Lung (tissue), 12 donors: ENCODE data around the gene TRIML2. TPM values are rescaled to one million over a fixed set of nuclear protein-coding genes. Genes with fewer than 3 reads are reported as not detected.
"Not testable (repeated sequence)": the region's sequence is repeated elsewhere in the genome, so short reads cannot be mapped to it uniquely, and the experiment has no call there.

Source experiments
- ATAC-seq: fragments of 200-7000 bp; cut with Tn5 transposase; one replicate; pipeline ENCODE4 v1.9.1; 2020; ENCODE audit warnings: moderate number of reproducible peaks; ENCODE audit not compliant: insufficient read depth, low FRiP score
- DNase-seq, 3 donors: peaks; one replicate each; pipeline ENCODE4 v3.0.0-alpha.2; 2013 to 2017
- H3K27ac ChIP-seq, 2 donors: one replicate each; pipeline ENCODE4 v1.5.1; 2013; ENCODE audit warnings: mild to moderate bottlenecking in 2 of 2, moderate library complexity in 2 of 2, control low read depth in 1 of 2, inconsistent platforms in 1 of 2, low read depth in 1 of 2, low read length in 1 of 2
- H3K27me3 ChIP-seq, 3 donors: one replicate each; pipeline ENCODE4 v1.5.1; 2013; ENCODE audit warnings: low read length in 2 of 3; ENCODE audit not compliant: control insufficient read depth in 3 of 3, insufficient read depth in 3 of 3
- H3K36me3 ChIP-seq, 4 donors: one replicate each; pipeline ENCODE4 v1.5.1; 2013; ENCODE audit warnings: low read length in 4 of 4, mild to moderate bottlenecking in 1 of 4, moderate library complexity in 1 of 4; ENCODE audit not compliant: control insufficient read depth in 4 of 4, insufficient read depth in 4 of 4
- H3K4me1 ChIP-seq, 5 donors: one replicate each; pipeline ENCODE4 v1.5.1; 2013; ENCODE audit warnings: low read length in 5 of 5, mild to moderate bottlenecking in 2 of 5, moderate library complexity in 1 of 5; ENCODE audit not compliant: control insufficient read depth in 5 of 5, insufficient read depth in 5 of 5
- H3K4me3 ChIP-seq: one replicate; pipeline ENCODE4 v1.5.1; 2013; ENCODE audit warnings: mild to moderate bottlenecking, control low read depth, moderate library complexity
- H3K9ac ChIP-seq, 2 donors: one replicate each; pipeline ENCODE4 v1.5.1; 2013; ENCODE audit warnings: low read length in 2 of 2, control low read depth in 1 of 2; ENCODE audit not compliant: insufficient read depth in 1 of 2
- H3K9me3 ChIP-seq, 4 donors: one replicate each; pipeline ENCODE4 v1.5.1; 2013; ENCODE audit warnings: low read length in 3 of 4, mild to moderate bottlenecking in 1 of 4, moderate library complexity in 1 of 4; ENCODE audit not compliant: control insufficient read depth in 4 of 4, insufficient read depth in 3 of 4
- WGBS, 2 donors: extraction: QIAGEN DNeasy Blood & Tissue Kit; methylation state at CpG; one replicate each; pipeline ENCODE4 v1.1.7; 2013; 5-methylcytosine and 5-hydroxymethylcytosine counted together
- polyA plus RNA-seq, 2 donors: library from polyadenylated mRNA; stranded (reverse); fragments of 200-250 nt; gene quantifications; one replicate each; pipeline ENCODE4 v1.2.1, GENCODE V29; 2013
- total RNA-seq, 2 donors: library from RNA; depleted of rRNA in 1 of 2; stranded (reverse); fragments of >200 nt in 1 of 2; gene quantifications; one replicate each; pipeline ENCODE4 v1.2.1, GENCODE V29; 2014 to 2021
- TF ChIP-seq, protein P1 (sequence below): IDR thresholded peaks from 2 replicates; pipeline ENCODE4 v1.5.1; 2012; ENCODE audit warnings: mild to moderate bottlenecking; ENCODE audit errors: control extremely low read depth, extremely low read depth
- donor health status: control.
- donor health status: control.
- donor health status: Bipolar disorder and iron deficiency.
- donor health status: healthy.
- donor health status: DM: yes; HTN: yes; CAD: no.

The TRIML2 gene
- total and polyA plus RNA-seq, 4 donors: 0.07 to 0.08 TPM; not detected in 2

- Histone ChIP-seq H3K27ac (no peak overlapping the region), H3K36me3 (no peaks in the 10 kb centered on the region), H3K4me1 (no peaks in the 10 kb centered on the region), H3K9me3 (peaks cover 0 to 3% (median 0%) of the 10 kb centered on the region in 4 donors), H3K27me3 (no peaks in the 10 kb centered on the region), H3K9ac (no peak overlapping the region), H3K4me3 (no peak overlapping the region)
- TF ChIP-seq, protein P1, sequence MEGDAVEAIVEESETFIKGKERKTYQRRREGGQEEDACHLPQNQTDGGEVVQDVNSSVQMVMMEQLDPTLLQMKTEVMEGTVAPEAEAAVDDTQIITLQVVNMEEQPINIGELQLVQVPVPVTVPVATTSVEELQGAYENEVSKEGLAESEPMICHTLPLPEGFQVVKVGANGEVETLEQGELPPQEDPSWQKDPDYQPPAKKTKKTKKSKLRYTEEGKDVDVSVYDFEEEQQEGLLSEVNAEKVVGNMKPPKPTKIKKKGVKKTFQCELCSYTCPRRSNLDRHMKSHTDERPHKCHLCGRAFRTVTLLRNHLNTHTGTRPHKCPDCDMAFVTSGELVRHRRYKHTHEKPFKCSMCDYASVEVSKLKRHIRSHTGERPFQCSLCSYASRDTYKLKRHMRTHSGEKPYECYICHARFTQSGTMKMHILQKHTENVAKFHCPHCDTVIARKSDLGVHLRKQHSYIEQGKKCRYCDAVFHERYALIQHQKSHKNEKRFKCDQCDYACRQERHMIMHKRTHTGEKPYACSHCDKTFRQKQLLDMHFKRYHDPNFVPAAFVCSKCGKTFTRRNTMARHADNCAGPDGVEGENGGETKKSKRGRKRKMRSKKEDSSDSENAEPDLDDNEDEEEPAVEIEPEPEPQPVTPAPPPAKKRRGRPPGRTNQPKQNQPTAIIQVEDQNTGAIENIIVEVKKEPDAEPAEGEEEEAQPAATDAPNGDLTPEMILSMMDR: no peak
- no peak for DNase-seq
- no peak for ATAC-seq
- WGBS, 2 donors: 69 to 82% methylated on average over 3 of the region's 3 CpGs
Observed at GRCh38 chr4:188046657-188047056, 62.7 kb downstream of the TRIML2 start.

DNA sequence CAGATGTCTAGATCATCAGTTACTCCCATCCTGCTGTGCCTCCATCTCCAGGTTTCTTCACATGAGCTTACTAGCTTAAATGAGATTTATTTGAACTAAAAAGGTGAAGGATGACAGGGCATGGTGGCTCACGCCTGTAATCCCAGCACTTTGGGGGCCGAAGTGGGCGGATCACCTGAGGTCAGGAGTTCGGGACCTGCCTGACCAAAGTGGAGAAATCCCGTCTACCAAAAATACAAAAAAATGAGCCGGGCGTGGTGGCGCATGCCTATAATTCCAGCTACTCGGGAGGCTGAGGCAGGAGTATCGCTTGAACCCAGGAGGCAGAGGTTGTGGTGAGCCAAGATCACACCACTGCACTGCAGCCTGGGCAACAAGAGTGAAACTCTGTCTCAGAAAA is 63.9 kb downstream of the TRIML2 start:
- 94 to 95% methylated on average over 10 of the region's 10 CpGs for WGBS, 2 donors
- not testable (repeated sequence) for ATAC-seq, DNase-seq, H3K36me3 ChIP-seq, H3K9me3 ChIP-seq, H3K27me3 ChIP-seq, H3K27ac ChIP-seq, H3K4me3 ChIP-seq, H3K4me1 ChIP-seq, H3K9ac ChIP-seq

DNA sequence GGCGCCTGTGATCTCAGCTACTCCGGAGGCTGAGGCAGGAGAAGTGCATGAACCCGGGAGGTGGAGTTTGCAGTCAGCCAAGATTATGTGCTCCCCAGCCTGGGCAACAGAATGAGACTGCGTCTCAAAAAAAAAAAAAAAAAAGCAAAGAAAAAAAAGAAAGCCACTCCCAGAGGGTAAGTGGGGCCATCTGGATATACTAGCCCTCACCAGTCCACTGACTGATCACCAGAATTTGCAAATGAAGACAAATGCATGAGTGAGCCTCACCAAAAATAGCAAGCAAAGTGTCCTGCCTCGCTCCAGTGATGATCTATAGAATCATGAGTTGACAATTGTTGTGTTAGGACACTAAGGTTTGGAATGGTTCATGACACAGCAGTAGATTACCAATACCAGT is 66.2 kb downstream of the TRIML2 start:
- no peak overlapping the region for H3K9ac ChIP-seq
- H3K4me3 ChIP-seq: no peak overlapping the region
- no peaks in the 10 kb centered on the region for H3K27me3 ChIP-seq
- peaks cover 0 to 5% (median 0%) of the 10 kb centered on the region in 4 donors for H3K9me3 ChIP-seq
- DNase-seq: no peak
- WGBS, 2 donors: 94 to 97% methylated on average over 5 of the region's 5 CpGs
- TF ChIP-seq, protein P1: no peak
- no peaks in the 10 kb centered on the region for H3K4me1 ChIP-seq
- no peak for ATAC-seq
- no peaks in the 10 kb centered on the region for H3K36me3 ChIP-seq
- no peak overlapping the region for H3K27ac ChIP-seq

DNA sequence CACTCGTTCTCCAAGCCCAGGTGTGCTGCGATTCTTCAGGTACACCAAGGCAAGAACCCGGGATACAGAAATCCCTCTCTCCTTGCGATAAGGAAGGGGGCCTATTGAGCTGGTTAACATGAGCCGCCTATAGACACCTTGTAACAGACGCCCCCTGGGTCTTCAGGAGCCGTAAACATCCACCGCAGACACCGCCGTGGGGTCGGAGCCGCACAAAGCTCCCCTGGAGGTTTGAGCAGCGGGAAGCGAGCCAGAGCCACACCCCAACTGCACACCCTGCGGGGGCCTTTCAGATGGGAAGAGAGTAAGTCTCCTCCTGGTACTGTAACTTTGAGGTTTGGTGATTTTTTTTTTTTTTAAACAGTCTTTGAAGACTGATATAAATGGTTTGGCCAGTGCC is 67.2 kb downstream of the TRIML2 start:
- Histone ChIP-seq H3K27me3 (no peaks in the 10 kb centered on the region), H3K36me3 (no peaks in the 10 kb centered on the region), H3K4me3 (no peak overlapping the region), H3K27ac (no peak overlapping the region), H3K4me1 (no peaks in the 10 kb centered on the region), H3K9me3 (peaks cover 0 to 5% (median 0%) of the 10 kb centered on the region in 4 donors), H3K9ac (no peak overlapping the region)
- TF ChIP-seq, protein P1: no peak
- DNase-seq (no peak), ATAC-seq (no peak)
- 77 to 85% methylated on average over 15 of the region's 15 CpGs for WGBS, 2 donors
